Astrocyte of the cerebellum (primary cell): ENCODE results near the gene EPB41L5.
"Not testable (repeated sequence)": the region's sequence is repeated elsewhere in the genome, so short reads cannot be mapped to it uniquely, and the experiment has no call there.

Source experiments
- DNase-seq: peaks from one replicate; pipeline ENCODE4 v3.0.0-alpha.2; 2011; ENCODE audit warnings: low read depth
- H3K4me3 ChIP-seq: 2 replicates; pipeline ENCODE4 v1.5.1; 2011; ENCODE audit warnings: mild to moderate bottlenecking, low read depth, low read length, moderate library complexity
- CTCF ChIP-seq: IDR thresholded peaks from 2 replicates; pipeline ENCODE4 v1.5.1; 2012; ENCODE audit warnings: low read length, low read depth, moderate library complexity, mild to moderate bottlenecking; ENCODE audit errors: missing control alignments
- in situ Hi-C: cut with HindIII; loops from 2 replicates; pipeline ENCODE4 v1.10.0; 2017; ENCODE audit warnings: low sequenced_read_pairs

Gene EPB41L5

GRCh38 chr2:120012771-120013596 is at the start of gene EPB41L5:
Gene EPB41L5, plus strand, starts transcription at chr2:120013077. Its CDS starts 6,008 bp downstream, at chr2:120019085.
- in situ Hi-C loops, result no loop called here
- no peak for TF ChIP-seq CTCF
- DNase-seq, result peak; percentile 87
- H3K4me3 ChIP-seq, result peak within 1 kb of the TSS; percentile 90

GRCh38 chr2:119981896-119982295 is 31.0 kb upstream of the EPB41L5 start:
- no peak for DNase-seq
- no peak for TF ChIP-seq CTCF
- H3K4me3 ChIP-seq, result no peak overlapping the region
- in situ Hi-C loops, result no loop called here

GRCh38 chr2:119982506-119982905 is 30.4 kb upstream of the EPB41L5 start:
- no peak overlapping the region for H3K4me3 ChIP-seq
- no peak for TF ChIP-seq CTCF
- in situ Hi-C loops, result no loop called here
- no peak for DNase-seq

GRCh38 chr2:119983108-119983507 is 29.8 kb upstream of the EPB41L5 start:
- no peak for DNase-seq
- no peak overlapping the region for H3K4me3 ChIP-seq
- no peak for TF ChIP-seq CTCF
- in situ Hi-C loops, result no loop called here

- DNase-seq, result no peak
These were observed 16.7 kb upstream of the EPB41L5 start for GRCh38 chr2:119996148-119996547.

GRCh38 chr2:119996896-119997891 is 15.7 kb upstream of the EPB41L5 start:
- H3K4me3 ChIP-seq, in situ Hi-C loops, DNase-seq: not testable (repeated sequence)

More at GRCh38 chr2:119996148-119996547, 16.7 kb upstream of the EPB41L5 start:
- in situ Hi-C loops, result no loop called here
- no peak for TF ChIP-seq CTCF
- no peak overlapping the region for H3K4me3 ChIP-seq
